Measurements from ENCODE around the gene GATA3.

The GATA3 gene

GRCh38 chr10:8042721-8043568 lies 11.5 kb upstream of the GATA3 start:
- H3K4me3 ChIP-seq (ENCODE audit: low read depth, low read length), result no peak overlapping the region

GRCh38 chr10:8043569-8044306 lies 10.8 kb upstream of the GATA3 start:
- no peak for DNase-seq (ENCODE audit: low read depth, low spot score)
- TF ChIP-seq CTCF (IDR thresholded peaks at IDR 0.05; ENCODE audit: low read depth, low read length), result no peak
- in situ Hi-C loops (cut with HindIII; ENCODE audit: low sequenced_read_pairs), result no loop called here
- H3K4me3 ChIP-seq (ENCODE audit: low read depth, low read length), result no peak overlapping the region

More at GRCh38 chr10:8042721-8043568, 11.5 kb upstream of the GATA3 start:
- no peak for DNase-seq (ENCODE audit: low read depth, low spot score)
- no peak for TF ChIP-seq CTCF (IDR thresholded peaks at IDR 0.05; ENCODE audit: low read depth, low read length)
- in situ Hi-C loops (cut with HindIII; ENCODE audit: low sequenced_read_pairs), result no loop called here

GRCh38 chr10:8044331-8044907 lies 10.1 kb upstream of the GATA3 start:
- in situ Hi-C loops (cut with HindIII; ENCODE audit: low sequenced_read_pairs), result no loop called here

GRCh38 chr10:8044908-8045725 lies 9.4 kb upstream of the GATA3 start:
- in situ Hi-C loops (cut with HindIII; ENCODE audit: low sequenced_read_pairs), result no loop called here
- no peak for TF ChIP-seq CTCF (IDR thresholded peaks at IDR 0.05; ENCODE audit: low read depth, low read length)
- DNase-seq (ENCODE audit: low read depth, low spot score), result no peak
- no peak overlapping the region for H3K4me3 ChIP-seq (ENCODE audit: low read depth, low read length)

More at GRCh38 chr10:8044331-8044907, 10.1 kb upstream of the GATA3 start:
- DNase-seq (ENCODE audit: low read depth, low spot score), result no peak
- H3K4me3 ChIP-seq (ENCODE audit: low read depth, low read length), result no peak overlapping the region
- no peak for TF ChIP-seq CTCF (IDR thresholded peaks at IDR 0.05; ENCODE audit: low read depth, low read length)

GRCh38 chr10:8045726-8046494 lies 8.6 kb upstream of the GATA3 start:
- TF ChIP-seq CTCF (IDR thresholded peaks at IDR 0.05; ENCODE audit: low read depth, low read length), result no peak
- no peak overlapping the region for H3K4me3 ChIP-seq (ENCODE audit: low read depth, low read length)
- DNase-seq (ENCODE audit: low read depth, low spot score), result no peak
- in situ Hi-C loops (cut with HindIII; ENCODE audit: low sequenced_read_pairs), result no loop called here

All from astrocyte of the spinal cord (primary cell).